ENCODE measurements around the gene HAND1.

Gene HAND1

DNA sequence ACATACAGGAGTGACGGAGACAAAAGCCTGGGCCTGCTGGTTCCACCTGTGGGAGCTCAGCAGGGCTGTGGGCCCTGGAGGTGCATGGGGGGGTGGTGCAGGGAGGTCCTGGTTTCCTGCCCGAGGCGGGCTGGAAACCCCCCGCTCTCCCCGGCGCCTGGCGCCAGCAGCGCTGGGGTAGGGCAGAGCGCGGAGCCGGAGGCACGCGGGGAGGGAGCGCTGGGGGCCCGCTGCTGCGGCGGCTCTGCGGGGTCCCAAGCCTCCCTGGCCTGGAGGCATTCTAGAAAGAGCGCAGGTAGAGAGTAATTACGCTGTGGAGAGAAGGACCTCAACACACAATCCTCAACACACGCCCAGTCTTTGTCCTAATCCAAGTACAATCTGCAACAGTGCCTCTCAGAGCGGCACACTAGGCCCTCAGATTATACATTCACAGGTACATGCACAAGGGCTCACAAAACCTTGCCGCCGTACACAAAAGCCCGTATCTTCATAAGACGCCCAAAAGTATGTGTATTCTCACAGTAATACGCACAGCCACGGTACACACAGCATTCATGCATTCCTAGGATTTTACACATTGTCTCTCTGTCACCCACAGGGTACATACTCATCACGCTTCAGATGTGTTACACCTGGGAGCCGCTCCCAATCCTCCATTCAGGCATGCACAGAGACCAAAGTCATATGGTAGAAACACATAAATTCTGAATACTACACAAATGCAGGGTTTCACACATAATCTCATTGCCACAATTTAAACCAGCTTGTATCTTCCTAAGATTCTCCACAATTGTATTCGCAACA lies 2.1 kb upstream of the HAND1 start:
- DNase-seq = no peak

DNA sequence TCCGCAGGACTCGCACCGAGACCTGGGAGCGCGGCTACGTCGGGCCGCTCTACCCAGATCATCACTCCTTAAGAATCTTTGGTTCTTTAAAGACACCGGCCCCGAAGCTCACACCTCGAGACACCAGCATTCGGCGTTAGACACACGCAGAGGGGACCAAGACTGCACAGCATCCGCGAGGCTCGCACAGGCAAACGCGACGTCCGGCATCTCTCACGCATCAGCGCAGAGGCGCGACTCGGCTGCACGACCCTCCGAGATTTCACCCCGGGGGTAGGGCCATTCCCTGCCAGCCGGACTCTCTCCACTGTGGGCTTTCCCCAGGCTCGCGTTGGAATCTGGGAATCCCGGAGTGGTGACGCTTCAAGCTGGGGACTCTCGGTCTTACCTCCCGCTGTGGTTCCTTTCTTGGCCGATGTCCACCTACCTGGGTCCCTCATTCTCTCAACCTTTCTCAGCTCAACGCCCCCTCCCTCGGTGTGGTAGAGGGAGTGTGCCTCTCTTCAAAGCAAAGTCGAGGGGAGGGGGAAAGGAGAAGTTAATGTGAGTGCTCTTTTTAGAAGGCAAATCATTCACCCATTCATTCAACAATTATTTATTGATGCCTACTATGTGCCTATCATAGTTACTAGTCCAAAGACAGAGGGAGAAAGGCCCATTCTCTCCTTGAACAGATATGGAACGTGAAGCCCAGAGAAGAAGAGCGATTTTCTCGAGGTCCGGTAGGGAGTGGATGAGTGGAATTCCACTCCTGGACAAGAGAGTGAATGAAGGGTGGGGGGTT lies 1.3 kb upstream of the HAND1 start:
- DNase-seq = no peak

DNA sequence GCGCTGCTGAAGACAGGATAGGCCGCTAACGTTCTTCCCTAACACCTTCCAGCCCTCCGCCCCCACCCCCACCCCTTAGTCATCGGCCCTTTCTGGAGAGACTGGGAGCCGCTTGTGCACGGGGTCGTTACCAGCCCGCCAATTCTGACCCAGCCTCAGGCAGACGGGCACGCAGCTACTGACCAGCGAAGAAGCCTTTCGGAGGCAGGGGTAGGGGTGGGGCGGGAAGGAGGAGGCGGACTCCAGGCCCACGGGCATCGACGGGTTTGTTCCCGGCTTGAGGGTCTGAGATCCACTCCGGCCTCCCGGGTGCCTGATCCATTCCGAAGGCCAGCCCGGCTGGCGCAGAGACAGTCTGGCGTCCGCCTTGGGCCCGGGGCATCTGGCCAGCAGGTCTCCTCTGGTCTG lies 729 bp upstream of the HAND1 start:
- no peak for DNase-seq

DNA sequence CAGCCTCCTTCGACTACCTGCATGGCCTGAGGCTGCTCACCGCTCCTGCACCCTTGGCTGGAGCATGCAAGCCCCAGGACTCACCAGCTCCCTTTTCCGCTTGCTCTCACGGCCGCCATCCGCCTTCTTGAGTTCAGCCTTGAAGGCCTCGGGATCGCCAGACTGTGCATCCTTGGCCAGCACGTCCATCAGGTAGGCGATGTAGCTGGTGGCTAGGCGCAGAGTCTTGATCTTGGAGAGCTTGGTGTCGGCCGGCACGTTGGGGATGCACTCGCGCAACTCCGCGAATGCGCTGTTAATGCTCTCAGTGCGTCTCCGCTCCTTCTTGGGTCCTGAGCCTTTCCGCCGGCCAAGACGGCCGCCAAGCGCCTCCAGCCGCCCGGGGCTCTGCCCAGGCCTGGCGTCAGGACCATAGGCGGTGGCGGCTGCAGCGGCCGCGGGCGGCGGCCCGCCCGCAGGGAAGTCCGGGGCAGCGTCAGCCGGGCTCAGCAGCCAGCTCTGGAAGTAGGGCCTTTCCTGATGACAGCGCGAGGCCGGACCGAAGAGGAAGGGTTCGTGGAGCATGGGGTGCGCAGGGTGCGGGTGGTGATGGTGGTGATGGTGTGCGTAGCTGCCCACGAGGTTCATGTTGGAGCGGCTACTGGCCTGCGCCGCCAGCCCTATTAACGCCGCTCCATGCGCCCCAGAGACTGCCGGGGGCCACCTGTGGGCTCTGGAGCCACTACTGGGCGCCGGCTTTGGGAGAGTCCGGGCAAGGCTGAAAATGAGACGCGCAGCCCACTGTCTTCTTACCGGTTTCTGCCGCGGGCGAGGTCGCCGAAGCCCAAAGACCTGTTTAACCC lies 424 bp downstream of the HAND1 start:
- DNase-seq = peak in 1 of 56 donors; percentile 11

DNA sequence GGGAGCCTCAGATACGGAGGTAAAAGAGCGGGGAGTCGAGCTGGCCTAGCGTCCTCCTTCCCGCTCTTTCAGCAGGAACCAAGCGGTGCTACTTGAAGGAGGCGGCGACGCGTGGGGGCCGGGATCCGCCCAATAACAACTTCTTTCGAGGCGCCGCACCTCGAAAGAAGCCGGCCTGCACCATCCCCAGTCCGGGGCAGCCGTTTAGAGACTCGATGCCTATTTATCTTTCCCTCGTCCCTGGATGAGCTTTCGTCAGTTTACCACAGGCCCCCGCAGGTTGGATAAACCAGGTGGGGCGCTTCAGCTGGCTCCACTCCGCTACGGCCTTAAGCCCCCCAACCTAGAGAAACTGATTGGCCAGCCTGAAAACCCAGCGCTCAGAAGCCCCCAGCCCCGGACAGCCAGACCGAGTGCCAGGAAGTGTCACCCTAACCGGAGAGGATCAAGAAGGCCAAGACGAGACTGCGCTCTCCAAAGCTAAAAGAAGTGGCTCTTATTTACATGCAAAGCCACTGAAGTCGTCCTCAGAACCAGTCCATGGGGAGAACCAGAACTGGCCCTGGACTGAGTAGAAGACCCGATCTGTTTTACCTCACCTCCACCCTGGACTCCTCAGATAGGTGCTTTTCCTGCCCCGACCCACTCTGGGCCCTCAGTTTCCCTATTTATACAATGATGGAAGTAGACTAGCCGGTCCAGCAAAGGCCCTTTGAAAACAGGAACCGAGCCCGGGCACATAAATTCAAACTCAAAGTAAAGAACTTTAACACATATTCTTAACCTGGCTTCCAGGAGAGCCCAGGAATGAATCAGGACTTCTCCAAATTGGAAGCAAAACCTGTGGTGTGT lies 1.4 kb downstream of the HAND1 start:
- DNase-seq = no peak

DNA sequence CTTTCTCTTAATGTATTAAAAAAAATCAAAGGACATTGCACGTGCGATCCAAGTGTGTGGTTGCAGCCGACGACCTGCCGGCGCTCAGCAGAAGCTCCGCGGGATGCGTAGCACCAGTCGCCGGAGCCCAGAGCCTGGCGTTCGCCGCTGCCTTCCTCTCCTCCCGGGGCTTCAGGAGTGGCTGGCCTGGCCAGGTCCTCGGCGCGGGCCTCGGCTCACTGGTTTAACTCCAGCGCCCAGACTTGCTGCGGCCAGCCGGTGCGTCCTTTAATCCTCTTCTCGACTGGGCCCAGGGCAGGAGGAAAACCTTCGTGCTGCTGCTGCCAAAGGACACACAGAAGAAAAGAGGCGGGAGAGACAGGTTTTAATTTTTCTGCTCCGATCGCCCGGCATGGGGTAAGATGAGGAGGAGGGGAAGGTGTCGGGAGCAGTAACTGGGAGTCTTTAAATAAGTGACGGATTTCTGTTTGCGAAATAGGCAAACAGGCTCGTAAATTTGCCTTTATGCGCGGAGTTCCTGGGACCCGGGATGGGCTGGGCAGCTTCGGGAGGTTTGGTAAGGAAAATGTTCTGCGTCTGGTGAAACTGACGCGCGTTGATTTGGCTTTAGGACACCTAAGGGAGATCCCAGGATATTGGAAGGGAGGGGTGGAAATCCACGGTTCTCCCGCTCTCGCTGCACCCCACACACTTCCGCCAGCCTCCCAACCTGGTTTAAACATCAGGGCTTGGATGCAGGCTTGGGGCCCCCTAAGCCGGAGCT lies 2.3 kb downstream of the HAND1 start:
- DNase-seq = no peak

DNA sequence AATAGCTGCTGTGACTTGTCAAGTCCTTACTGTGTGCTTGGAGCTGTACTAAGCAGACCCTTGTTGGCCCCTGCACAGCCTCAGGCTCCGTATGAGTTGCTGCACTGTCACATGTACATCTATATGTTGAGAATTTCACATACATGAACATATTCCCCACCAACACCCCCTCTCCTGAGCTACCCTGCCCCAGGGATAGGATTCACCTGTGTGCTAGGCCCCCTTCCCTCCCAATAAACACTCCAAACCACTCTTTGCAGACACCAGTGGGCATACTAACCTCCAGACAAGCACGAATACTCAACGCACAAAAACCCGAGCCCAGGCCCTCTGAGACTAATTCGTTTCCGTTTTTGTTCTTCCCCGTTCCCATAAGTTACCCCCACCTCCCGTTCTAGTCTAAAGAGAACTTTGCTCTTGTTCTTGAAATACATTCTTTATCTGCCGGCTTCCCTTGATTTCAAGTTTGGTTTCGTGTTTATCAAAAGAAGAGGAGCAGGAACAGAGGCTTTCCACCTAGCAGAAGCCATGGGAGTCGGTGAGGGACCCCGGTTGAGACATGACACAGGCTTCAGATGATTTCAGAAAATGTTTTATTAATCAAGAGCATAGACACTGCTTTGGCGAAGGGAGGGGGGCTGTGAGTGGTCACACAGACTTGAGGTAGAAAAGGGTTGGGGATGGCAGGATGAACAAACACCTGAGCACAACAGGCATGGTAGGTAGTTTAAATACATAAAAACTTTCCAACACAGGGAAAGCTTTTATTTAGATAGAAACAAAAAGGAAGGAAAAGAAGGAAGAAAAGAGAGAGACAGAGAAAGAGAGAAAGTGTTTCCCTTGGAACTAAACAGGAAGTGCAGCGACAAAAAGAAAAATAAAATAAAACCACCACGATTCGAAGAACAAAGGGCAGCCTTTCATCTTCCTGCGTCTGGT lies 3.4 kb downstream of the HAND1 start:
- no peak for DNase-seq

DNA sequence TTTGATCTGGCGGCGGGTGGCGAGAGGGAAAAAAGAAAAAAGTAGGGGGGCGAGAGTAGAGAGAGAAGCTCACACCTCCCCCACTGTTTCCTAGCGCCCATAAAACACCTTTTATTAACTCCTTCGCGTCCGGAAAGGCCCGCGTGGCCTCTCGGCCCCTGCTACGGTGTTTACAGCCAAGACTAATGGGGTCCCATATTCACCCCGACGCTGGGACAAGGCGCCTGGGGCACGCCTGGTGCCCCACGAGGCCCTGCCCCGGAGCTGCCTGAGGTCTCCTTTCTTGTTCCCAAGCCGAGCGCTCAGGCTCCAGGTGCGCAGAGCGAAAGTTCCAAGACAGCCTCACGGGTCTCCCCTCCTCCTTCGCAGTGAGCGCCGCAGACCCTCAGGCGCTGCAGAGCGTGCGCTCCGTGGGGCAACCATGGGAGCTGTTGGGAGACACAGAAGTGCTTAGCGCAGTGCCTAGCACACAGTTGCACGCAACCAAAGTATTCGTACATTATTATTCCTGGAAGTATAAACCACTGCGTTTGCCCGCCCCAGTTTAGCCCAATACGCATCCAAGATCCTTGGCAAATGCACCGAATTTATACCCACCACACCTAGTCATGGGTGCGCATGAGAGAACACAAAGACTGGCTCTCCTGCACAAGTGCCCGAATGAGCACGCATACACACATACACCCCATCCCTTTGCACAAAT lies 4.3 kb downstream of the HAND1 start:
- no peak for DNase-seq

DNA sequence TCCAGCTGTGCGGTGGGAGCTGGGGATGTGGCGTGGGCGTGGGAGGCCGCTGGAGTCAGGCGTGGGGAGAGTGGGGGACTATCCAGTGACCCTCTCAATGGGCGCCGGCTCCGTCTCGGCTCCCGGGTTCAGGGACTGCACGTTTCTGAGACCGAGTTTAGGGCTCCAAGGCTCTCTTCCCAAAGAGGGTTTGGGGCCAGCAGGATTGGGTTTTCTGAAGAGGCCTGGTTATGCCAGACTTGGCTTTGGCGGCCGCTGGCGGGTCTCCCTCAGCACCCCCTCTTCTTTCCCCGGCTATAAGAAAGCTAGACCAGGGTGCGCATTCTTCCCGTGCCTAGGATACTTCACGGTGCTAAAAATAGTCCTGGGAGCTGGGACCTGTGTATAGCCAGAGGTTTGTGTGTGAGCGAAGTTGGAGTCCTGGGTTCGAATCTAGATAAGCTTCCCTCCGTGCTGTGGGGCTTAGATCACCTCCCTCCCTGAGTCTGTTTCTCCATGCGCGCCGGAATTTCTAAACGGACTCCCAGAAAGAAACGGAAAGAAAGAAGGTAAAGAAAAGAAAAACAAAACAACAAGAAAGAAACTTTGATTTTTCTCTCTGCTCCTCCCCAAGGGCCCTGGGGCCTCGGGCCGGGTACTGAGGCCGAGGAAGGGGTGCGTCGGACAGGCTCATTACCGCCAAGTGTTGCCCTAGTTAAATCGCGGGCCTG lies 5.0 kb downstream of the HAND1 start:
- DNase-seq = no peak

DNA sequence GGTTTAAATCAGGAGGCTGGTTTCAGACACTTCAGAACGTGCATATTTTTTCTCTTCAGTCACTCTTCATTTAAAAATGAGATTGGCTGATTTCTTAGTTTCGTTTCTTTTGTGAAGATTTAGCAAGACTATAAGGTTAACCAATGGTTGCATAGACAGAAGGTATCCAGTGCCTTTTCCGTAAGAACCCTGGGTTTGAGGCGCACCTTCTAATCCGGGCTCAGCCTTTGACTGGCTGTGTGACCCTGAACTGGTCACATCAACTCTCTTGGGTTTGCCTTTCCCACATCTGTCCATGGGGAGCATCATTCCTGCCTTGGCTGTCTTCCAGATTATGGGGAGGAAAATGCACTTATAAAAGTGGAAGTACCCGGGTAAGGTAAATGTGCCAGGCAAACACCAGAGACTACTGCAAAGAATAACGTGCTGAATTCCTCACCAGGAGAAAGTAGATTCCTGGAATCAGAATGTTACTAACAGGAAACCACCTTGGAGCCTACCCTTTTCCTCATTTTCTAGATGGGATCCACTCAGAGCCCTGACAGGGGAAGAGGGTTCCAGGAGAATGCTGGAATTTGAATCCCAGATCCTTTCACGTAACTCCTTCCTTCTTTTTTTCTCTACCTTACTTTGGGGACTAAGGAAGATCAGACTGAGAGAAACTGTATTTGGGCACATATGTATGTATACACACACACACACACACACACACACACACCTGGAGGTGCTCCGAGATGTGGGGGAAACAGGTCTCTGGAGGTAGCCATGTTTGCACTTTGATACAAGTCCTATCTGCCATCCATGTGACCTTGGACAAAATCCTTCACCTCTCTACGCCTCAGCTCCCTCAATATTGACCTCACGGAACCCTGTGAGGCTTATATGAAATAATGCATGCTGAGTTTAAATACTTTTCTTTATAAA lies 6.8 kb downstream of the HAND1 start:
- no peak for DNase-seq

DNA sequence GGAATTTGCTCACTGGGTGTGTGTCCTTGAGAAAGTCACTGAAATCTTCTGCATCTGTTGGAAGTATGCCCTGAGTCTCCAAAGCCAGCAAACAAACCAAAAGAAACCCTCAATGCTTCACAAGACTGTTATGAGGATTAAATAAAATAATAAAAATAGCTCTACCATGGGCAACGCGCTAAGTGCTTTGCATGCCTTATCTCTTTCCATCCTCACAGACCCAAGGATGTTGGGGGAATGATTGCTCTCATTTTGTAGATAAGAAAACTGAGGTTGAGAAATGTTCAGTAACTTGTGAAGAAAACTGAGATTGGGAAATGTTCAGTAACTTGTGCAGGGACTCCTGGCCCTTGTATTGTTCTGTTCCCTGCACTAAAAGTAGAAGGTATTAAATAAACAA lies 7.9 kb downstream of the HAND1 start:
- no peak for DNase-seq

DNA sequence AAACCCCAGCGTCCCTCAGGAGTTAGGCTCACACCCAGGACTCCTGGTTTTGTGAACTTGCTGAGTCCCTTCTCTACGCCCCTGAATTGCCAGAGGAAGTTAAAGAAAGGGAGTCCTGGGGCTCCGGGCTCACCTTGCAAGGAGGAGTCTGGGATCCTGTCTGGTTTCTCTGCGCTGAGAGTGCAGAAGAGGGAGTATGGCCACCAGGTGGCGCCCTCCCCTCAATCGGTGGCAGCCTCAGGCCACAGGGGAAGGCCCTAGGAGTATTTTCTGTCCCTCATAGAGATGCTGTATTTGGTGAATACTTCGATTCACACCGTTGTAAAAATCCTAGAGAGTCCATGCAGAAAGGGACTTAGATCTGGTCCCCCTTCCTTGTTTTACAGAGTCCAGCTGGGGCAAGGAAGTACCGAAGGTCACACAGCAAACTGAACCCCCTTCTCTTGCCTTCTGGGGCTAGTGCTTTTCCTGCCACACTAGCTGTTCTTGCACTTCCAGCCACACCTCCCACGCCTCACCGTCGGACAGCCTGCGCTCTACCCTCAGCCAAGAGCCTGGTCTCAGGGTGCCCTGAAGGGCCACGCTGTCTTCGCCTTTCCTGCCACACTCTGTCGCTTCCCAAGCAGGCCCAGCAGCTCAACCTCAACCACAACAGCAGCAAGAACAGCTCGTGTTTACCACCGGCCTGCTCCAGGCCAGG lies 10.2 kb downstream of the HAND1 start:
- peak in 47 of 56 donors; percentile 4 to 85 (median 40) for DNase-seq

DNA sequence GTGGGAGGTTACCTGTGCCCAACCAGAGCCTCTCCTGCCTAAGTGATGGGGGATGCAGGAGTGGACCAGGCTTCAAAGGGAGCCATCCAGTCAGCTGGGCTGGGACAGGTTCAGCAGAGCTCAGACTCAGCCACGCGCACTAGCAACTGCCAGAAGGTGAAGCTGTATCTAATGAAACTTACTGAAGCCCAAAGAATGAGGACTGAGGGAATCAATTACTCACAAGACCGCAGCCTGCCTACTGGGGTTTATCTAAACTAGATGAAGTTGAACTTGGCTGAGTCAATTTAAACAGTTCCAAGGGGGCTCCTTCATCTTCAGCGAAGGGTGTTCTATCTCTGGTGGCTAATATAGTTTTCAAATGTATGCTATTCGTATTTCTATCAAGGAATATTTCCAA lies 11.4 kb downstream of the HAND1 start:
- DNase-seq = no peak

DNA sequence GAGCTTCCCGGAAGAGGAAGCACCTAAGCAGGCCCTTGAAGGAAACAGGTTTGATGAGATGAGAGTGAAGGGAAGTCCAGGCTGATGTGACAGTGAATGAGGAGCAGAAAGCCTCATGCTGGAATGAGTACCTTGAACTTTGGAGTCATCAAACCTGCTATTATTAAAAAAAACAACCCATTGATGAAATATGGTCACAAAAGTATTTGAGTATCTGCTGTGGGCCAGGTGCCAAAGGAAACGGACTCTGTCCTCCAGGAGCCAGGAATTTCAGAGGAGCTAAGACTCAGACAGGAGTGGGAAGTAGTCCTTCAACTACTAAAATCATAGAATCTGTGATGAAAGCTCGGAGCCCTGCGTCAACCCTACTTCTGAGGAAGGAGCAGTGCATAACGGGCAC lies 11.9 kb downstream of the HAND1 start:
- no peak for DNase-seq

DNA sequence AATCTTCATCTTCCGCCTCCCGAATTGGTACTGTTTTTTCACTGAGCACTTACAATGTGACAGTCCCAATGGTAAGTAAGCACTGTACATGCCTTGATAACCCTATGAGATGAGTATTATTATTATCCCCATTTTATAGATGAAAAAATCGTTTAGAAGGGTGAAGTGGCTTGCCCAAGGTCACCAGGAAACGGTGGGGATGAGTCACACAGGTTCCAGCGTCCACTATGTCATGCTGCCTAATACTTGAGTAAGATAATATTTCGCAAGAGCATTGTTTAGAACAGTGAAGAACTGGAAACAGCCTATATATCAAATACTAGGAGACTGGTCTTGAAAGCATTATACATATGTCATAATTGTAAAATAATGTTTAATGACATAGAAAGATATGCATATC lies 12.9 kb downstream of the HAND1 start:
- no peak for DNase-seq

DNA sequence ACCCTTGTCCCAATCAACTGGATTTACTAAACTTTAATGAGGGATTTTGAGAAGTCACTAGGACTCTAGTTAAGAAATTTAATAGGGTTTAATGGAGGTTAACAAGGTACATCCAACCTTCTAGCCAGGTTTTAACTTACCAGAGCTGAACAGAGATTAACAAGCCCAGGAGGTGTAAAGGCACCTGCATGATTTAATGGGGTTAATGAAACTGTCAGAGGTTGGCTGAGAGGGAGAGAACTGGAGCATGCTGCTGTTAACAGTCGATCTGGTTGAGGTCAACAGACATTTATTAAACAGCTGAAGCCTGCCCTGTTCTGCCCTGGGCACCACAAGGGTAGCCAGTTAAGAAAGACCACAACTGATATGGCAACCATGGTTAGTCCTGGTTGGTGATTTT lies 13.6 kb downstream of the HAND1 start:
- DNase-seq = no peak
